NT2/D1 (cell line): ENCODE measurements around the gene LRRC18.

Experiments used
- DNase-seq: peaks from one replicate; pipeline ENCODE4 v3.0.0-alpha.2; 2011; ENCODE audit warnings: low read depth, low spot score
- H3K27me3 ChIP-seq: 2 replicates; pipeline ENCODE4 v1.6.0; 2011; ENCODE audit warnings: mild to moderate bottlenecking; ENCODE audit not compliant: insufficient read length, insufficient read depth
- H3K36me3 ChIP-seq: 2 replicates; pipeline ENCODE4 v1.6.1; 2011; ENCODE audit warnings: mild to moderate bottlenecking, low read length, mixed read lengths; ENCODE audit not compliant: insufficient read depth, insufficient read length
- H3K4me1 ChIP-seq: 2 replicates; pipeline ENCODE4 v1.5.1; 2011; ENCODE audit not compliant: insufficient read depth, insufficient read length
- H3K4me3 ChIP-seq: 2 replicates; pipeline ENCODE4 v1.5.1; 2011; ENCODE audit warnings: low read depth; ENCODE audit not compliant: insufficient read length
- H3K9ac ChIP-seq: 2 replicates; pipeline ENCODE4 v1.6.0; 2011; ENCODE audit warnings: low read depth; ENCODE audit not compliant: insufficient read length
- H3K9me3 ChIP-seq: 2 replicates; pipeline ENCODE4 v1.5.1; 2011; ENCODE audit warnings: mild to moderate bottlenecking, low read length; ENCODE audit not compliant: insufficient read depth
- SUZ12 ChIP-seq: IDR thresholded peaks from 2 replicates; pipeline ENCODE4 v1.6.1; 2011; ENCODE audit not compliant: insufficient read length, insufficient read depth; ENCODE audit errors: extremely low read depth
- YY1 ChIP-seq: IDR thresholded peaks from 2 replicates; pipeline ENCODE4 v1.6.1; 2011; ENCODE audit not compliant: insufficient read length, insufficient read depth
- ZNF274 ChIP-seq: IDR thresholded peaks from 2 replicates; pipeline ENCODE4 v1.6.1; 2011; ENCODE audit warnings: mild to moderate bottlenecking, low read depth, low read length

LRRC18 gene

DNA sequence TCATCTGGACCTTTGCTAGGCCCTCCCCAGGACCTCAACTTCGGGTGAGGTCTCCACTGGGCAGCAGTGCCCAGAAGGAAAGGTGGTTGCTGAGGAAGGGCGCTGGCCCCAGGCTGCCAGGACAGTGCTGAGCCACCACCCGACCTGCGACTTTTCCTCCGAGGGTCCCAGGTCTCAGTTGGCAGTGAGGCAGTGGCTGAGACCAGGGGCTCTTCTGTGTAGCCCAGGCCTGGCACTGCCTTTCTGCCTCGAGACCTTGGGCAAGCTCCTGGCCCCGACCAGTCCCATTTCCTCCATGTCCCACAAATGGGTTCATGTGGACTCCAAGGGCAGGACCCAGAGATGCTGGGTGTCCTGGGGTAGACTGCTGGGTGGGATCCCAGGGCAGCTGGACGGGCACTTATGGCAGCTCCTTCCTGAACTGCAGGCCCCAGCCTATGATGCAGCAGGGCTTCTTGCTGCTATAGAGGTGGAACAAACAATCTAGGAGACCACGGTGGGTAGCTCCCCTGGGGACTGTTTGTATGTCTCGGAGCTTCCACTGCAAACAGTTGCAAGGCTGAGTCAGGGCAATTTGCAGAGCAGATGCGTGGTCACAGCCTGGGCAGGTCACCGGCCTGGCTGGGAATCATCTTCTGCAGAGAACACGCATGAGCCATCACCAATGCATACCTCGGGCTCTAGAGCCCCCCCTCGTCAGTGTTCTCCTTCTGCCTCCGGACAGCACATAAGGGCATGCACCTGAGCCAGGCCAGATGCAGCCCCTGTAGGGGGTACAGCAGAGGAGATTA lies 17.9 kb upstream of the LRRC18 start:
- H3K36me3 ChIP-seq, result no peaks in the 10 kb centered on the region
- no peaks in the 10 kb centered on the region for H3K27me3 ChIP-seq

DNA sequence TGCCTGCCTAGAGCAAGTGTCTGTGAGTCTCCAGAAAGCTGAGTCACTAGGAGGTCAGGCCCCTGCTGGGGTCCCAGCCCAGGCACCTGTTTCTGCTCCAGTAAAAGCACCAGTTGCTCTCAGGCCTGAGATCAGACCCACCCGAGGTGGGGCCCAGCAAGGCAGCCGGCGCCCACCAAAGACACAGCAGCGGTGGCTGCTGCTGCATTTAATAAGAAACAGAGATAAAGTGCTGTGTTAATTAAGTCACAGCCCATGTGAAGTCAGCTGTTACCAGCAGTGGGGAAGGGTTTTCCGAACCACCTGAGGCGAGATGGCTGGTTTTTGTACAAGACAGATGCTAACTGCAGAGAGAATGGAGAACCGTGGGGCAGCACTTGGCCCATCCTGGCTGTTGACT lies 12.1 kb upstream of the LRRC18 start:
- no peak for DNase-seq
- Histone ChIP-seq H3K9me3 (no peaks in the 10 kb centered on the region), H3K36me3 (no peaks in the 10 kb centered on the region), H3K4me3 (no peak overlapping the region), H3K27me3 (no peaks in the 10 kb centered on the region), H3K4me1 (no peaks in the 10 kb centered on the region), H3K9ac (no peak overlapping the region)
- no peak for TF ChIP-seq YY1
- no peak for TF ChIP-seq ZNF274
- TF ChIP-seq SUZ12, result no peak

More for the DNA sequence above, 17.9 kb upstream of the LRRC18 start:
- H3K4me3 ChIP-seq, result no peak overlapping the region
- no peaks in the 10 kb centered on the region for H3K4me1 ChIP-seq
- no peak overlapping the region for H3K9ac ChIP-seq
- no peak for DNase-seq
- TF ChIP-seq ZNF274, result no peak
- no peak for TF ChIP-seq SUZ12
- TF ChIP-seq YY1, result no peak
- H3K9me3 ChIP-seq, result no peaks in the 10 kb centered on the region

DNA sequence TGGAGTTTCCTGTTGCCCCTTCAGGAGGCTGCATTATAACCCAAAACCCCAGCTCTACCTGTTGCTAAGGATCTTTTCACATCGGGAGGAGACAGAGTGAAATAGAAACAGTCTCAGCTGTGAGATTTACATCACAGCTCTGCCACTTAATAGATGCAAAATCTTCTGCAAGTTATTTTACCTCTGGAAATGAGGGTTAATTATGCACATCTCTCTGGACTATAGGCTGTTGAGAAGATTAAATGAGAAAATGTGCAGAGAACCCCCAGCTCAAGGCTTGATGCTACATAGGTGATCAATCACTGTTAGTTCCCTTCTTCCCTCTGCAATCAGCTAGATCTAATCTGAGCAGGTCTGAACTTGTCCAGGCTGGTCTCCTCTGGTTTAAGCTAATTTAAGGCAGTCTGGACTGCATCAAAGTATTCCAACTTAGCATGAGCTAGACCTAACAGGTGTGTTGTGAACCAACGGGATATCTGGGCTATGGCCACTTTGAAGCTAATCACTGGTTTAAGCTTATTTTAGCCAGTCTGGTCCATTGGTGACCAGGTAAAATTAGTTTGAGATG lies 8.9 kb upstream of the LRRC18 start:
- no peak overlapping the region for H3K4me3 ChIP-seq
- no peaks in the 10 kb centered on the region for H3K9me3 ChIP-seq
- no peak for DNase-seq
- no peaks in the 10 kb centered on the region for H3K4me1 ChIP-seq
- no peak for TF ChIP-seq SUZ12
- no peaks in the 10 kb centered on the region for H3K36me3 ChIP-seq
- H3K27me3 ChIP-seq, result no peaks in the 10 kb centered on the region
- H3K9ac ChIP-seq, result no peak overlapping the region

DNA sequence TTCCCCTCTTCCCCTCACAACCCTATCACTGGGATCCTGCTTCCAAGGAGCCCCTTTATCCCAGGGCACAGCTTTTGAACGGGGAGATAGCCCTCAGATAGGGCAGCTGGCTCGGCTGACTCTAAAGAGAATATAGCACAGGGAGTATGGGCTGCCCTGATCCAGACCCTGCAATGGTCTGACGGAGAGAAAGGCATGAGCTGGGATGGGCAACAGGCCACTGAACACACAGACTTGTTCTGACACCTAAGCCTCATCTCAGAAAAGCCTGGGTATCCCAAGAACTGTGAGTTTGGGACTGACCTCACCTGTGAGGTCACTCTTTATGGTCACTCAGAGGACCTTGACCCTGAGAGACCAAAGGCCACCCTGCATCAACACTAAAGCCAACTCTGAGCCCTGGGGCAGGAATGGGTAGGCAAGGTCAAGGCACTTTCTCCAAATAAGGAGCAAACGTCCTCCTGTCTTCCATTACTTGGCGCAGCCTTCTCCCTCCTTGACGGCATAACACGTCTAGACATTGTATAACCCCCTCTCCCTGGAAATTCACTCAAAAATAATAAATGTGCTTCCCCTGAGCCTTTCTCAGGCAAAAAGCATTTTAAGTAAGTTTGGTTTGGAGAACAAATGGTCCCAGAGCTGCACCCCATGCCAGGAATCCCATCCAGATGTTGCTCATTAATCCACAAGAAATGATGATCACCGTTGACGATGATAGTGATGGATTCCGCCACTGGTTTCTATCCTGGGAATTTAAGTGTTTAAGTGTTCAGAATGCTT lies 8.2 kb upstream of the LRRC18 start:
- H3K4me1 ChIP-seq, result no peaks in the 10 kb centered on the region
- no peaks in the 10 kb centered on the region for H3K36me3 ChIP-seq
- no peaks in the 10 kb centered on the region for H3K9me3 ChIP-seq
- H3K27me3 ChIP-seq, result no peaks in the 10 kb centered on the region
- DNase-seq, result no peak
- H3K9ac ChIP-seq, result no peak overlapping the region
- no peak for TF ChIP-seq YY1
- TF ChIP-seq SUZ12, result no peak
- TF ChIP-seq ZNF274, result no peak
- H3K4me3 ChIP-seq, result no peak overlapping the region

DNA sequence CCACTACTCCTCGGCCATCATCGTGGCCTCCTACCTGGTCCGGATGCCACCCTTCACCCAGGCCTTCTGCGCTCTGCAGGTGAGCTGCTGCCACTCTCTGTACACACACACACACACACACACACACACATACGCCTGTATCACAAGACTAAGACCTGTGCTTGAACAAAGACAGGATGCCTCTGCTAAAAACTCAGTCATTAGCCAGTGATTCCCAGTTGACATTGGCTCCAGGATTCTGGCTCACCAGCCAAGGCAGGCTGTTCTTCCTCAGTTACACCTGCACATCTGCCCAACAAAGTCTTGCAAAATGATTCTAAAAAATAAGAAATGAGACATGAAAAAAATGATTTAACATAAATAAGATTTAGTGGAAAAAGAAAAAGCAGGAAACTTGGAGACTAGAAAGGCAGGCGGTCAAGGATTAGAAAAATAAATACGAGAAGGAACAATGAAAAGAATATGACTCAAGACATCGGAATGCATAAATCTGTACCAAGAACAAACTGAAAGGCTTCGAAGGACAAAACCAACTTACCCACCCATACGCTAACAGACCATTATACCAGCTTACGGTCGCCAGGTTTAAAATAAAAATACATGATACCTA lies 7.4 kb upstream of the LRRC18 start:
- DNase-seq, result no peak
- H3K27me3 ChIP-seq, result no peaks in the 10 kb centered on the region
- H3K9me3 ChIP-seq, result no peaks in the 10 kb centered on the region
- no peak overlapping the region for H3K4me3 ChIP-seq
- no peaks in the 10 kb centered on the region for H3K4me1 ChIP-seq
- TF ChIP-seq YY1 (no peak), ZNF274 (no peak), SUZ12 (no peak)
- H3K36me3 ChIP-seq, result no peaks in the 10 kb centered on the region
- no peak overlapping the region for H3K9ac ChIP-seq

DNA sequence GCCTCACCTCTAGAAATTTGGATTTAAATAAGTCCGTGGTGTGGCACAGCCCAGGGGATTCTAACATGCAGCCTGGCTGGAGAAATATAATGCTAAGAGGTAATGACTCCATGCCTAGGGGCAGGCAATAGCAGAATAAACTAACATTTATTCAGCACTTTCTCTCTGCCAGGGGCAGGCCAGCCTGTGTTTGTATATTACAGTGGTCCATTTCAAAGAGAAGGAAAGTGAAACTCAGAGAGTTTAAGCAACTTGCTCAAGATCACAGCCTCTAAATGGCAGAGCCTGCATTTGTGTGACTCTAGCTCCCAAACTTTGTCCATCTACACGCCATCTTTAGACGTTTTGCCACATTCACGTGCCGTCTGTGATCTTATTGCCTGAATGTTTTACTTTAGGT lies 6.7 kb upstream of the LRRC18 start:
- Histone ChIP-seq H3K4me1 (peaks cover 2% of the 10 kb centered on the region), H3K27me3 (no peaks in the 10 kb centered on the region), H3K36me3 (no peaks in the 10 kb centered on the region), H3K4me3 (no peak overlapping the region), H3K9me3 (no peaks in the 10 kb centered on the region), H3K9ac (no peak overlapping the region)
- DNase-seq, result no peak
- TF ChIP-seq SUZ12 (no peak), ZNF274 (no peak), YY1 (no peak)
